ENCODE data around the gene TBC1D2. TPM values are rescaled to one million over a fixed set of nuclear protein-coding genes. Genes with fewer than 3 reads are reported as not detected.

TBC1D2 gene
- total RNA-seq, 4 donors from 2014 or later, result 29.9 to 61.8 (median 41.0) TPM

GRCh38 chr9:98229620-98230019 lies 25.8 kb downstream of the TBC1D2 start:
- 67 to 83% methylated on average over 3 of the region's 3 CpGs for WGBS, 2 donors
- H3K27ac ChIP-seq, result no peak overlapping the region

DNA sequence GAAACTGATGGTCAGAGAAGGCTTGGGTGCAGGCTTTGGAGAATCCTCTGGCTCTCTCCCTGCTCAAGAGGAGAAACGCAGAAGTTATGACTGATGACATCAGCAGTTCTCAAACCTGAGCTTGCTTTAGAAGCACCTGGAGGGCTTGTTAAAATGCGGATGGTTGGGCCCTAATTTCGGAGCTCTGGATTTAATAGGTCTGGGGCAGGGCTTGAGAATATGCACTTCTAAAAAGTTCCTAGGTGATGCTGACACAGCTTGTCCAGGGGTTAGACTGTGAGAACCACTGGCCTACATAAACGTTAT lies 26.4 kb downstream of the TBC1D2 start:
- H3K4me3 ChIP-seq, result no peak overlapping the region
- no peak overlapping the region for H3K27ac ChIP-seq
- peaks cover 0 to 13% (median 6%) of the 10 kb centered on the region in 4 donors for H3K4me1 ChIP-seq
- H3K9me3 ChIP-seq, result no peaks in the 10 kb centered on the region
- peaks cover 0 to 79% (median 0%) of the 10 kb centered on the region in 3 donors for H3K36me3 ChIP-seq
- no peaks in the 10 kb centered on the region for H3K27me3 ChIP-seq
- 84 to 92% methylated on average over 4 of the region's 4 CpGs for WGBS, 2 donors
- TF ChIP-seq EP300 (IDR thresholded peaks at IDR 0.05) (no peak), POLR2A (IDR thresholded peaks at IDR 0.05) (no peak), CTCF (IDR thresholded peaks at IDR 0.05) (no peak)
- DNase-seq (ENCODE audit: low spot score in 2 of 2), result no peak

More at GRCh38 chr9:98229620-98230019, 25.8 kb downstream of the TBC1D2 start:
- TF ChIP-seq CTCF (IDR thresholded peaks at IDR 0.05) (no peak), POLR2A (IDR thresholded peaks at IDR 0.05) (no peak), EP300 (IDR thresholded peaks at IDR 0.05) (no peak)
- Histone ChIP-seq H3K4me1 (peaks cover 0 to 13% (median 6%) of the 10 kb centered on the region in 4 donors), H3K36me3 (peaks cover 0 to 83% (median 0%) of the 10 kb centered on the region in 3 donors), H3K9me3 (no peaks in the 10 kb centered on the region), H3K4me3 (no peak overlapping the region), H3K27me3 (no peaks in the 10 kb centered on the region)
- no peak for DNase-seq (ENCODE audit: low spot score in 2 of 2)

GRCh38 chr9:98228392-98229089 lies 26.9 kb downstream of the TBC1D2 start:
- no peak for DNase-seq (ENCODE audit: low spot score in 2 of 2)
- Histone ChIP-seq H3K27me3 (no peaks in the 10 kb centered on the region), H3K4me1 (peaks cover 0 to 15% (median 6%) of the 10 kb centered on the region in 4 donors), H3K27ac (peak overlapping the region in 2 of 4 donors; percentile 43 to 61), H3K36me3 (peaks cover 0 to 78% (median 0%) of the 10 kb centered on the region in 3 donors), H3K4me3 (no peak overlapping the region), H3K9me3 (no peaks in the 10 kb centered on the region)
- no peak for TF ChIP-seq EP300 (IDR thresholded peaks at IDR 0.05)
- no peak for TF ChIP-seq CTCF (IDR thresholded peaks at IDR 0.05)
- TF ChIP-seq POLR2A (IDR thresholded peaks at IDR 0.05), result no peak
- 85 to 88% methylated on average over 10 of the region's 10 CpGs for WGBS, 2 donors

DNA sequence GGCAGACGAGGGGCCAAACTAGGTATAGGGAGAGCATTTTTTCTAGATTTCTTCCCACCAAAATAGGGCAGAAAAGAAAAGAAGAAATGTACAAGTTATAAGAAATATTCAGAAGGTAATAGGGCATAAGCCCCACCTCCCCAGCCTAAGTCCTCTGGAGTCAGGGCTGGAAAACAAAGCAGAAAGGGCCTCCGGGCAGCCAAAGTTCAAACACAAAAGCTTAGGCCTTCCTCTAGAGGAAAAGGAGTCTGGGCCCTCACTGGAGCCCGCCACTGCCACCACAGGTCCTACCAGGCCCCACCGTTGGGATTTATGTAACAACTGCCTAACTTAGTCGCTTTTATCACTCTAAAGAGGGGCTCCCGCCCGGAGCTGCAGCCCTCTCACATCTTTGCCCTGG lies 27.6 kb downstream of the TBC1D2 start:
- no peak for DNase-seq (ENCODE audit: low spot score in 2 of 2)
- H3K36me3 ChIP-seq, result peaks cover 0 to 72% (median 0%) of the 10 kb centered on the region in 3 donors
- H3K27me3 ChIP-seq, result no peaks in the 10 kb centered on the region
- H3K27ac ChIP-seq, result peak overlapping the region in 2 of 4 donors; percentile 43 to 61
- peaks cover 0 to 22% (median 10%) of the 10 kb centered on the region in 4 donors for H3K4me1 ChIP-seq
- H3K4me3 ChIP-seq, result no peak overlapping the region
- no peaks in the 10 kb centered on the region for H3K9me3 ChIP-seq
- TF ChIP-seq EP300 (IDR thresholded peaks at IDR 0.05) (no peak), CTCF (IDR thresholded peaks at IDR 0.05) (no peak), POLR2A (IDR thresholded peaks at IDR 0.05) (no peak)
- WGBS, 2 donors, result 75 to 79% methylated on average over 7 of the region's 7 CpGs

GRCh38 chr9:98226957-98227356 lies 28.5 kb downstream of the TBC1D2 start:
- Histone ChIP-seq H3K4me3 (no peak overlapping the region), H3K27ac (peak overlapping the region in 2 of 4 donors; percentile 44 to 50), H3K27me3 (no peaks in the 10 kb centered on the region), H3K36me3 (peaks cover 0 to 63% (median 0%) of the 10 kb centered on the region in 3 donors), H3K9me3 (no peaks in the 10 kb centered on the region), H3K4me1 (peaks cover 0 to 30% (median 14%) of the 10 kb centered on the region in 4 donors)
- WGBS, 2 donors, result 76 to 85% methylated on average over 4 of the region's 4 CpGs
- DNase-seq (ENCODE audit: low spot score in 2 of 2), result no peak
- TF ChIP-seq EP300 (IDR thresholded peaks at IDR 0.05) (no peak), CTCF (IDR thresholded peaks at IDR 0.05) (no peak), POLR2A (IDR thresholded peaks at IDR 0.05) (no peak)
